HCT116 (cell line): ENCODE measurements around the gene ACTG1. TPM values are rescaled to one million over a fixed set of nuclear protein-coding genes. Genes with fewer than 3 reads are reported as not detected.

Experiments
- ATAC-seq: fragments of 200-7000 bp; cut with Tn5 transposase; 2 replicates; pipeline ENCODE4 v1.9.1; 2020; ENCODE audit warnings: mild to moderate bottlenecking, moderate library complexity
- BruUV-seq: library from RNA; stranded (reverse); fragments of 400-500 nt; replicated peaks from 2 replicates; lab custom pipeline; 2021; lab: Mats Ljungman, UMichigan
- CTCF ChIA-PET: fragments of 300-600 bp; sonication (Branson Sonifier 250); formaldehyde crosslinking; loops from one replicate; lab custom pipeline; 2021; ENCODE audit warnings: antibody characterized with exemption; lab: Charles Lee
- POLR2A ChIA-PET: fragments of 300-600, 350-600 bp; sonication (Branson Sonifier 250); formaldehyde crosslinking; loops from one replicate; lab custom pipeline; 2021; ENCODE audit warnings: antibody characterized with exemption; lab: Charles Lee
- RAD21 ChIA-PET, 2 experiments: fragments of 300-600 bp; sonication (Branson Sonifier 250); formaldehyde crosslinking; loops; one replicate each; lab custom pipeline; 2023; ENCODE audit warnings: low total read pairs in 2 of 2; ENCODE audit not compliant: uncharacterized antibody in 2 of 2, unreplicated experiment in 2 of 2, low non-redundant PET in 1 of 2; lab: Charles Lee
- DNase-seq: peaks from one replicate; pipeline ENCODE4 v3.0.0-alpha.2; 2010; ENCODE audit warnings: low read depth, low spot score
- H2AFZ ChIP-seq: fragments of 200-600 bp; shearing (Covaris generic), sonication (generic); 2 replicates; pipeline ENCODE4 v1.6.1; 2017; ENCODE audit warnings: low read depth, mixed run types, mixed read lengths, antibody characterized with exemption, low read length; ENCODE audit not compliant: poor library complexity, severe bottlenecking
- H3K27ac ChIP-seq: 2 replicates; pipeline ENCODE4 v1.5.1; 2012; ENCODE audit warnings: low read depth, low read length
- H3K27me3 ChIP-seq: fragments of 200-600 bp; sonication (generic); 2 replicates; pipeline ENCODE4 v1.6.1; 2016; ENCODE audit warnings: mixed run types, low read length, mixed read lengths; ENCODE audit not compliant: insufficient read depth
- H3K36me3 ChIP-seq, 2 experiments: fragments of 200-500 bp in 1 of 2; fragments of 200-600 bp in 1 of 2; sonication (Bioruptor generic) in 1 of 2; sonication (generic) in 1 of 2; 2 replicates each; pipeline versions ENCODE4 v1.5.1 to v1.6.1; 2014 to 2016; ENCODE audit warnings: low read length in 2 of 2, inconsistent platforms in 1 of 2, mixed read lengths in 1 of 2, mixed run types in 1 of 2; ENCODE audit not compliant: insufficient read depth in 2 of 2, control insufficient read depth in 1 of 2
- H3K4me1 ChIP-seq, 2 experiments: fragments of 200-600 bp in 1 of 2; sonication (generic) in 1 of 2; 2 replicates each; pipeline versions ENCODE4 v1.5.1 to v1.6.1; 2012 to 2017; ENCODE audit warnings: low read length in 2 of 2, inconsistent platforms in 1 of 2, mild to moderate bottlenecking in 1 of 2, mixed read lengths in 1 of 2, mixed run types in 1 of 2, moderate library complexity in 1 of 2; ENCODE audit not compliant: insufficient read depth in 2 of 2, control insufficient read depth in 1 of 2
- H3K4me2 ChIP-seq: fragments of 200-600 bp; sonication (generic); 2 replicates; pipeline ENCODE4 v1.6.1; 2017; ENCODE audit warnings: mixed run types, low read length, mixed read lengths
- H3K4me3 ChIP-seq, 2 experiments: fragments of 200-600 bp in 1 of 2; sonication (generic) in 1 of 2; replicated peaks in 1 of 2; 2 replicates each; pipeline ENCODE4 v1.5.1; 2011 to 2016; ENCODE audit warnings: low read length in 2 of 2, control low read depth in 1 of 2, low read depth in 1 of 2, mild to moderate bottlenecking in 1 of 2, mixed read lengths in 1 of 2, mixed run types in 1 of 2
- H3K79me2 ChIP-seq: fragments of 200-600 bp; sonication (generic); 2 replicates; pipeline ENCODE4 v1.6.1; 2017; ENCODE audit warnings: mild to moderate bottlenecking, mixed run types, low read length, moderate library complexity, mixed read lengths; ENCODE audit not compliant: insufficient read depth
- H3K9ac ChIP-seq: fragments of 200-600 bp; sonication (generic); 2 replicates; pipeline ENCODE4 v1.6.1; 2016; ENCODE audit warnings: low read length, mixed read lengths
- H3K9me2 ChIP-seq: fragments of 200-600 bp; sonication (generic), shearing (Covaris generic); 2 replicates; pipeline ENCODE4 v1.6.1; 2017; ENCODE audit warnings: mixed run types, mild to moderate bottlenecking, moderate library complexity; ENCODE audit not compliant: insufficient read depth
- H3K9me3 ChIP-seq, 2 experiments: fragments of 200-500 bp in 1 of 2; fragments of 200-600 bp in 1 of 2; sonication (Bioruptor generic) in 1 of 2; sonication (generic) in 1 of 2; 2 replicates each; pipeline ENCODE4 v1.6.1; 2014 to 2017; ENCODE audit warnings: low read length in 2 of 2, mixed read lengths in 2 of 2, inconsistent platforms in 1 of 2, low read depth in 1 of 2, mild to moderate bottlenecking in 1 of 2, mixed run types in 1 of 2, moderate library complexity in 1 of 2; ENCODE audit not compliant: control insufficient read depth in 1 of 2, insufficient read depth in 1 of 2
- H4K20me1 ChIP-seq: fragments of 200-600 bp; sonication (generic), shearing (Covaris generic); 2 replicates; pipeline ENCODE4 v1.6.1; 2017; ENCODE audit warnings: mixed run types, mild to moderate bottlenecking, moderate library complexity; ENCODE audit not compliant: insufficient read depth
- EZH2 ChIP-seq: fragments of 200-600 bp; sonication (generic); IDR thresholded peaks from 2 replicates; pipeline ENCODE4 v1.6.1; 2017; ENCODE audit warnings: antibody characterized with exemption, mixed run types
- EZH2phosphoT487 ChIP-seq: fragments of 200-600 bp; IDR thresholded peaks from 2 replicates; pipeline ENCODE4 v1.6.1; 2018; ENCODE audit warnings: antibody characterized with exemption, borderline replicate concordance
- FOSL1 ChIP-seq: IDR thresholded peaks from 2 replicates; pipeline ENCODE4 v1.6.1; 2012; ENCODE audit warnings: low read depth
- POLR2A ChIP-seq: IDR thresholded peaks from 2 replicates; pipeline ENCODE4 v1.7.0; 2011; ENCODE audit warnings: borderline replicate concordance; ENCODE audit not compliant: insufficient read depth, insufficient read length; ENCODE audit errors: extremely low read depth
- RAD21 ChIP-seq: IDR thresholded peaks from 2 replicates; pipeline ENCODE4 v1.6.1; 2012; ENCODE audit warnings: low read depth, mild to moderate bottlenecking
- SIN3A ChIP-seq: IDR thresholded peaks from 2 replicates; pipeline ENCODE4 v1.6.1; 2012; ENCODE audit warnings: low read depth
- SP1 ChIP-seq: IDR thresholded peaks from 2 replicates; pipeline ENCODE4 v1.6.1; 2012; ENCODE audit warnings: low read depth
- TCF7L2 ChIP-seq: IDR thresholded peaks from 2 replicates; pipeline ENCODE4 v1.7.0; 2011; ENCODE audit warnings: borderline replicate concordance, inconsistent platforms; ENCODE audit not compliant: insufficient read depth, insufficient read length; ENCODE audit errors: extremely low read depth
- ZFX ChIP-seq: fragments of 450-650 bp; IDR thresholded peaks from 2 replicates; pipeline ENCODE4 v1.6.1; 2017
- ZNF274 ChIP-seq: fragments of 200-500 bp; sonication (Bioruptor generic); IDR thresholded peaks from 2 replicates; pipeline ENCODE4 v1.6.1; 2014; ENCODE audit warnings: mild to moderate bottlenecking, low read depth, low read length, inconsistent platforms
- intact Hi-C: fragments of 100-400 bp; cut with micrococcal nuclease; formaldehyde crosslinking; loops from 2 replicates; pipeline ENCODE4 v1.10.0; 2022
- total RNA-seq: library from RNA; stranded (reverse); gene quantifications from one replicate; pipeline ENCODE4 v1.2.1, GENCODE V29; 2021; ENCODE audit not compliant: unreplicated experiment
- TF ChIP-seq, protein P1 (sequence below): IDR thresholded peaks from 2 replicates; pipeline ENCODE4 v1.6.1; 2012
- TF ChIP-seq, protein P2 (sequence below), 3 experiments: fragments of 200-600 bp in 1 of 3; sonication (generic) in 1 of 3; IDR thresholded peaks in 2 of 3; conservative IDR thresholded peaks in 1 of 3; 2 replicates each; pipeline ENCODE4 v1.5.1; 2012 to 2017; ENCODE audit warnings: low read depth in 2 of 3, low read length in 2 of 3, antibody characterized with exemption in 1 of 3, borderline replicate concordance in 1 of 3, control low read depth in 1 of 3, mild to moderate bottlenecking in 1 of 3, mixed read lengths in 1 of 3, mixed run types in 1 of 3, moderate library complexity in 1 of 3; ENCODE audit not compliant: insufficient read depth in 1 of 3
- TF ChIP-seq, protein P3 (sequence below): IDR thresholded peaks from 2 replicates; pipeline ENCODE4 v1.6.1; 2011; ENCODE audit warnings: mild to moderate bottlenecking, low read length, moderate library complexity; ENCODE audit not compliant: insufficient replicate concordance; ENCODE audit errors: extremely low read depth
- TF ChIP-seq, protein P4 (sequence below): IDR thresholded peaks from 2 replicates; pipeline ENCODE4 v1.6.1; 2012

Gene ACTG1
- total RNA-seq, 1 experiment from 2014 or later = 6,223 TPM

DNA sequence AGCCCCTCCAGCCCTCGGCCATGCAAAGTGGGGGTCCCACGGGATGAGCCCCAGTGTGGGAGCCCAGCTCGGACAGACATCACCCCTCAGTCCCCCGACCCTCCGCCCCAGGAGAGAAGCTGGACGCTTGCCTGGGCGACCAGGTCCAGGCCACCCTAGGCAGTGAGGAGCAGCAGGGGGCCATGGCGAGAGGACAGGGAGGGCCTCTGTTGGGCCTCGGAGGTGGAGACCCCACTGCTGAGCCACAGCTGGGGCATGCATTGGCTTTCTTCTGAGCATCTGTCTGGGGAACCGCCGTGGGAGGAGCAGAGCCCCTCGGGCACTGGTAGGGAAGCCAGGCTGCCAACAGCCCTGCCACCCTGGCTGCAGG lies 13.0 kb downstream of the ACTG1 start:
- no peak overlapping the region for H2AFZ ChIP-seq
- H3K27ac ChIP-seq = no peak overlapping the region
- no peaks in the 10 kb centered on the region for H3K27me3 ChIP-seq
- ChIA-PET CTCF (no interaction called here), POLR2A (interaction anchor here (1.2 to 3.9 kb wide), 2 partner anchors 10 to 13 kb away, joined by 4 to 26 read pairs; partner anchors contain the start of gene ACTG1), RAD21 (interaction anchor here in 1 of 2 experiments (1.1 kb wide), 1 partner anchor 27 kb away, joined by 5 read pairs; no protein-coding TSS in a partner anchor)
- TF ChIP-seq SIN3A = no peak
- TF ChIP-seq ZFX = no peak
- TF ChIP-seq FOSL1 = no peak
- TF ChIP-seq, protein P1, sequence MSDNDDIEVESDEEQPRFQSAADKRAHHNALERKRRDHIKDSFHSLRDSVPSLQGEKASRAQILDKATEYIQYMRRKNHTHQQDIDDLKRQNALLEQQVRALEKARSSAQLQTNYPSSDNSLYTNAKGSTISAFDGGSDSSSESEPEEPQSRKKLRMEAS = no peak
- no peak for TF ChIP-seq EZH2phosphoT487
- H3K4me3 ChIP-seq = no peak overlapping the region
- H4K20me1 ChIP-seq = no peaks in the 10 kb centered on the region
- no peaks in the 10 kb centered on the region for H3K79me2 ChIP-seq
- H3K9ac ChIP-seq = no peak overlapping the region
- H3K9me2 ChIP-seq = no peaks in the 10 kb centered on the region
- peaks cover 4 to 18% of the 10 kb centered on the region in 2 experiments; a peak in 3 of 4 replicates for H3K4me1 ChIP-seq
- H3K4me2 ChIP-seq = peak overlapping the region; percentile 9; the same call in 1 of the 2 replicates
- no peaks in the 10 kb centered on the region for H3K9me3 ChIP-seq
- no peaks in the 10 kb centered on the region for H3K36me3 ChIP-seq
- BruUV-seq = no TSS peak
- DNase-seq (no peak), ATAC-seq (no peak)
- intact Hi-C loops = no loop called here

DNA sequence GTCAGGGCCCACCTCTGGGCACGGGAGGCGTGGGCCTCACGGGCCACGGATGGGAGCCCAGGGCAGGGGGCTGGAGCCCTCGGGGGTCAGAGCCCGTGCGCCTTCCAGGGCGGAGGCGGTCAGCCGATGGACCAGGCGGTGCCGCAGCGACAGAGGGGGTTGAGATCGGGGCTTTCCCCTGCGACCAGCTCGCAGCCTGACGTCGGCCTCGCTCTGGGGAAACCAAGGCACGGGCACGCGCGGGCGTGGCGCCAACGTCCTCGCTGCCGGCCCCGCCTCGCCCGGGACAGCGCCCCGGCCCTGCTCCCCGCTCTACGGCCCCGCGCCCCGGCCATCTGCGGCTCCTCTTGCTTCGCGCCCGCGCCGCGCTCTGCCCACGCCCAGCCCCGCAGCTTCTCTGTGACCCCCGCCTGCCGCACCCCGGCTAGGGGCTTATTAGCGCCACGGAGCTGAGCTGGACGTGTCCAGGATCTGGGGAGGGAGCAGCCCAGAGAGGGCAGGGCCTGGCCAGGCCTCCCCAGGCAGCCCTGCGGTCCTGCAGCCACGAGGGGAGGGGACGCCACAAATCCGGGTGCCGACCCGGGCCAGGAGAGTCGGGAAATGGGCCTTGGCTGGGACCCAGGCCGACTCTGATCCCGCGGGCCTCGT lies 13.5 kb downstream of the ACTG1 start:
- no peak overlapping the region; the same call in 1 of the 2 replicates for H3K27ac ChIP-seq
- H3K9ac ChIP-seq = no peak overlapping the region
- H3K4me1 ChIP-seq = peaks cover 4 to 18% of the 10 kb centered on the region in 2 experiments; a peak in 3 of 4 replicates
- no peaks in the 10 kb centered on the region for H3K27me3 ChIP-seq
- ATAC-seq (no peak), DNase-seq (no peak)
- CTCF ChIA-PET = no interaction called here
- no peaks in the 10 kb centered on the region for H4K20me1 ChIP-seq
- H3K4me2 ChIP-seq = no peak overlapping the region
- RAD21 ChIA-PET = interaction anchor here in 1 of 2 experiments (1.1 kb wide), 1 partner anchor 27 kb away, joined by 5 read pairs; no protein-coding TSS in a partner anchor
- POLR2A ChIA-PET = interaction anchor here (3.9 kb wide), 1 partner anchor 10 kb away, joined by 26 read pairs; no protein-coding TSS in a partner anchor
- H3K9me3 ChIP-seq = no peaks in the 10 kb centered on the region
- no peaks in the 10 kb centered on the region for H3K9me2 ChIP-seq
- intact Hi-C loops = no loop called here
- no peaks in the 10 kb centered on the region for H3K36me3 ChIP-seq
- H3K4me3 ChIP-seq = no peak overlapping the region
- H2AFZ ChIP-seq = no peak overlapping the region
- no peaks in the 10 kb centered on the region for H3K79me2 ChIP-seq
- BruUV-seq = no TSS peak
- TF ChIP-seq ZNF274 = no peak
- no peak for TF ChIP-seq RAD21
- TF ChIP-seq, protein P2, sequence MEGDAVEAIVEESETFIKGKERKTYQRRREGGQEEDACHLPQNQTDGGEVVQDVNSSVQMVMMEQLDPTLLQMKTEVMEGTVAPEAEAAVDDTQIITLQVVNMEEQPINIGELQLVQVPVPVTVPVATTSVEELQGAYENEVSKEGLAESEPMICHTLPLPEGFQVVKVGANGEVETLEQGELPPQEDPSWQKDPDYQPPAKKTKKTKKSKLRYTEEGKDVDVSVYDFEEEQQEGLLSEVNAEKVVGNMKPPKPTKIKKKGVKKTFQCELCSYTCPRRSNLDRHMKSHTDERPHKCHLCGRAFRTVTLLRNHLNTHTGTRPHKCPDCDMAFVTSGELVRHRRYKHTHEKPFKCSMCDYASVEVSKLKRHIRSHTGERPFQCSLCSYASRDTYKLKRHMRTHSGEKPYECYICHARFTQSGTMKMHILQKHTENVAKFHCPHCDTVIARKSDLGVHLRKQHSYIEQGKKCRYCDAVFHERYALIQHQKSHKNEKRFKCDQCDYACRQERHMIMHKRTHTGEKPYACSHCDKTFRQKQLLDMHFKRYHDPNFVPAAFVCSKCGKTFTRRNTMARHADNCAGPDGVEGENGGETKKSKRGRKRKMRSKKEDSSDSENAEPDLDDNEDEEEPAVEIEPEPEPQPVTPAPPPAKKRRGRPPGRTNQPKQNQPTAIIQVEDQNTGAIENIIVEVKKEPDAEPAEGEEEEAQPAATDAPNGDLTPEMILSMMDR (IDR thresholded peaks at IDR 0.05 in 2 of 3, conservative IDR thresholded peaks at IDR 0.05 in 1 of 3; ENCODE audit: borderline replicate concordance in 1 of 3, insufficient read depth in 1 of 3, low read depth in 2 of 3, low read length in 2 of 3) = no peak
- TF ChIP-seq, protein P1 = no peak
- TF ChIP-seq FOSL1 = no peak
- no peak for TF ChIP-seq EZH2
- no peak for TF ChIP-seq SP1
- TF ChIP-seq POLR2A = no peak
- TF ChIP-seq, protein P3, sequence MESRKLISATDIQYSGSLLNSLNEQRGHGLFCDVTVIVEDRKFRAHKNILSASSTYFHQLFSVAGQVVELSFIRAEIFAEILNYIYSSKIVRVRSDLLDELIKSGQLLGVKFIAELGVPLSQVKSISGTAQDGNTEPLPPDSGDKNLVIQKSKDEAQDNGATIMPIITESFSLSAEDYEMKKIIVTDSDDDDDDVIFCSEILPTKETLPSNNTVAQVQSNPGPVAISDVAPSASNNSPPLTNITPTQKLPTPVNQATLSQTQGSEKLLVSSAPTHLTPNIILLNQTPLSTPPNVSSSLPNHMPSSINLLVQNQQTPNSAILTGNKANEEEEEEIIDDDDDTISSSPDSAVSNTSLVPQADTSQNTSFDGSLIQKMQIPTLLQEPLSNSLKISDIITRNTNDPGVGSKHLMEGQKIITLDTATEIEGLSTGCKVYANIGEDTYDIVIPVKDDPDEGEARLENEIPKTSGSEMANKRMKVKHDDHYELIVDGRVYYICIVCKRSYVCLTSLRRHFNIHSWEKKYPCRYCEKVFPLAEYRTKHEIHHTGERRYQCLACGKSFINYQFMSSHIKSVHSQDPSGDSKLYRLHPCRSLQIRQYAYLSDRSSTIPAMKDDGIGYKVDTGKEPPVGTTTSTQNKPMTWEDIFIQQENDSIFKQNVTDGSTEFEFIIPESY = no peak
- TF ChIP-seq ZFX = no peak
- TF ChIP-seq TCF7L2 = no peak
- TF ChIP-seq, protein P4, sequence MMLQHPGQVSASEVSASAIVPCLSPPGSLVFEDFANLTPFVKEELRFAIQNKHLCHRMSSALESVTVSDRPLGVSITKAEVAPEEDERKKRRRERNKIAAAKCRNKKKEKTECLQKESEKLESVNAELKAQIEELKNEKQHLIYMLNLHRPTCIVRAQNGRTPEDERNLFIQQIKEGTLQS = no peak
